Measurements from ENCODE around the gene NOA1.
"Not testable (repeated sequence)": the region's sequence is repeated elsewhere in the genome, so short reads cannot be mapped to it uniquely, and the experiment has no call there.

NOA1 gene

GRCh38 chr4:56953680-56954520, 23.5 kb downstream of the NOA1 start:
- no peak for DNase-seq

GRCh38 chr4:56941403-56941802, 36.0 kb downstream of the NOA1 start:
- no peak for DNase-seq

DNA sequence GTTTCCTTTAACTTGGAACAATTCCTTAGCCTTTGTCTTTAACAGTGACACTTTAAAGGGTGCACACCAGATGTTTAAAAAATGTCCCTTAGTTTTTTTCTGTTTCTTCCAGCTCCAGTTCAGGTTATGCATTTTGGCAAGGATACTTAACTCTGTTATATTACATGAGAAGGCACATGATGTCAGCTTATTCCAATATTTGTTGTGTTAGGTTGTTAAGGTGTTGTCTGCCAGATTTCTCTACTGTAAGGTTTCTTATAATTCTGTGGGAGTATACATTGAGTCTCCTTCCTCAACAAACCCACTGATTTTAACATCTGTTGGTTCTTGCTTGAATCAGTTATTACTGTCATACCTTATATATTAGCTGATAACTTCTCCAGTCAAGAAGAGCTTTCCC, 36.4 kb downstream of the NOA1 start:
- no peak for DNase-seq

- DNase-seq, result no peak
These were observed 37.0 kb downstream of the NOA1 start for GRCh38 chr4:56940403-56940802.

GRCh38 chr4:56939826-56940225, 37.6 kb downstream of the NOA1 start:
- DNase-seq, result not testable (repeated sequence)

- DNase-seq, result no peak
These were observed 40.1 kb downstream of the NOA1 start for GRCh38 chr4:56937262-56937661.

- no peak for DNase-seq
These were observed 45.5 kb downstream of the NOA1 start for GRCh38 chr4:56931924-56932323.

DNA sequence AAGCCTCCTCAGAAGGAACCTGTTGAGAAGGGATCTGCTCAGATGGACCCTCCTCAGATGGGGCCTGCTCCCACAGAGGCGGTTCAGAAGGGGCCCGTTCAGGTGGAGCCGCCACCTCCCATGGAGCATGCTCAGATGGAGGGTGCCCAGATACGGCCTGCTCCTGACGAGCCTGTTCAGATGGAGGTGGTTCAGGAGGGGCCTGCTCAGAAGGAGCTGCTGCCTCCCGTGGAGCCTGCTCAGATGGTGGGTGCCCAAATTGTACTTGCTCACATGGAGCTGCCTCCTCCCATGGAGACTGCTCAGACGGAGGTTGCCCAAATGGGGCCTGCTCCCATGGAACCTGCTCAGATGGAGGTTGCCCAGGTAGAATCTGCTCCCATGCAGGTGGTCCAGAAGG, 46.8 kb downstream of the NOA1 start:
- no peak for DNase-seq

DNA sequence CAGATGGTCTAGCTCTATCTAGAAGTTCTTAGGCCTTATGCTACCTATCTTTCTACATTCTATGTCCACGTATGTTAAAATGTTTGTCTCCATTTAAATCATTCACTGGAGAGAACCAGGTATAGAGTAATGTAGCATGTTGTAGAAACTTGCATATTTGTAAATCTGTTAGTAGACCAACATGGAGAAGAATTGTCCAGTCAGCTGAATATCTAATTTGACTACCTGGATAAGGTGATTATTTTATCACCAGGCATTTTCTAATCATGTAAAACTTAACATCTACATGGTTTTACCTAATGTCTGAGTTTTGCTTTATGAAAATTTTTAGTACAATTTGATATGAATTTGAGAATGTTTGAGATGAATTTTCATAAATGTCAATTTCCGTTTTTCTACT, 50.2 kb downstream of the NOA1 start:
- no peak for DNase-seq

- DNase-seq, result not testable (repeated sequence)
These were observed 62.4 kb downstream of the NOA1 start for GRCh38 chr4:56914977-56915376.

- no peak for DNase-seq
These were observed 63.1 kb downstream of the NOA1 start for GRCh38 chr4:56914336-56914735.

Data from activated T-cell treated with anti-CD3 and anti-CD28 coated beads for 4 hours (primary cell).